DMS114 treated with DMSO at 0.1 percent for 48 hours (cell line): ENCODE data around the gene IFT122.

Source experiments
- DNase-seq: peaks from one replicate; lab custom pipeline; 2025; ENCODE audit not compliant: unreplicated experiment; lab: John Stamatoyannopoulos, UW

The IFT122 gene

GRCh38 chr3:129439226-129439816, 703 bp upstream of the IFT122 start:
- no peak for DNase-seq

DNA sequence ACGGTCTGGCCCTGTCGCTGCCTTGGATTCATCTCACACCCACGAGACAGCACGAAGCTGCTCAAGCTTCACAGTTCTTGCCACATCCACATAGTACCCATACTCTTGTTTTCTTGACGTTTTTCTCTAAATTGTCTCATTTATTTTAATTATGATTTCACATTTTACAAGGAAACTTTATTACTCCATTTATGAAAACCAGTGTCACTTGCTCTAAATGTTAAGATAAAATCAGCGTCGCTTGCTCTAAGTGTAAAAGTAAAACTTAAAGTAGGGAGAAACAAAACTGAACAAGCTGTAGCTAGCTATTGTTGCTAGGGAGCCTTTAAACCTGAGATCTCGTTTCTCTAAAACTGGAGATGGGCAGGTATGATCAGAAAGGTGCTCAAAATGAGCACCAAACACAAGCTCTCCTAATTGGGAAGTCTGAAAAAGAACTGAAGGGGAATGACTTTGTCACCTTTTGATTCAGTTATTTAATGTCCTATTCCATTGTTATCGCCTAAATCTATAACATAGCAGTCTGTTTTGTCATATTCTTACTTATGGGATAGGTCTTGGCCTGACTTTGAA, 680 bp downstream of the IFT122 start:
- DNase-seq, result no peak

- no peak for DNase-seq
Measured at GRCh38 chr3:129441215-129441614, 1.2 kb downstream of the IFT122 start.

DNA sequence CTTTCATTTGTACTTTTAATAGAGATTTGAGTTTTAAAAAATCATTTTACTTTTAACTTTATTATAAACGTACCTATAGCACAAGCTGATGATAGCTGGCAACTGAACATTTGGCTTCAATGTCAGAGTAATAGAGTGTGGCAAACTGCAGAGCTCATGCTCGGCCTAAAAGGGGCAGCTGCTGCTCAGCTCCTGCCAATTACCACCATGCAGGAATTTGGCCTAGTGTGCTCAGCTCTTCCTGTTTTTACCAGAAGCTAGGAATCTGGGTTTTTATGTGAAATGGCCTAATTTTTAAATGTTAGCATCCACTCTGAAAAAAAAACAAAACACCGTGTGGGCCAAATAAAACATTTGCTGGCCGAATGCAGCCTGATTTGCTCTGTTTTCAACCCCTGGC, 1.8 kb downstream of the IFT122 start:
- no peak for DNase-seq

GRCh38 chr3:129442486-129442885, 2.5 kb downstream of the IFT122 start:
- no peak for DNase-seq

GRCh38 chr3:129442947-129443346, 2.9 kb downstream of the IFT122 start:
- DNase-seq, result no peak

DNA sequence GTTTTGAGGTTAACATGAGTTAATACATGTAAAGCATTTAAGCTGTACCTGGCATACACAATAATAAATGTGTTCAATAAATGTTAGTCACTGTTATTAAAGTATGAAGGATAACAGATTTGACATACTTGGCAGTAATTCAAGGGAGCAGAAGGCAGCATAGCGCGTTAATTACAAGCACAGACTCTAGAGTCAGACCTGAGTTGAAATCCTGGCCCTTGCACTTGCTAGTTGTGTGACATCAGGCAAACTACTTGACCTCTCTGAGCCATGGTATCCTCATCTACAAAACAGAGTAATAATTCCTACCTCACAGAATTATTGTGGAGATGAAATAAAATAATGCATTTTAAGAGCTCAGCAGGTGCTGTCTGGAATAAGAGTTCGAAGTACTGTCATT, 5.4 kb downstream of the IFT122 start:
- no peak for DNase-seq

GRCh38 chr3:129446926-129447325, 6.9 kb downstream of the IFT122 start:
- DNase-seq, result no peak

- DNase-seq, result no peak
Measured at GRCh38 chr3:129448186-129448895, 8.3 kb downstream of the IFT122 start.

DNA sequence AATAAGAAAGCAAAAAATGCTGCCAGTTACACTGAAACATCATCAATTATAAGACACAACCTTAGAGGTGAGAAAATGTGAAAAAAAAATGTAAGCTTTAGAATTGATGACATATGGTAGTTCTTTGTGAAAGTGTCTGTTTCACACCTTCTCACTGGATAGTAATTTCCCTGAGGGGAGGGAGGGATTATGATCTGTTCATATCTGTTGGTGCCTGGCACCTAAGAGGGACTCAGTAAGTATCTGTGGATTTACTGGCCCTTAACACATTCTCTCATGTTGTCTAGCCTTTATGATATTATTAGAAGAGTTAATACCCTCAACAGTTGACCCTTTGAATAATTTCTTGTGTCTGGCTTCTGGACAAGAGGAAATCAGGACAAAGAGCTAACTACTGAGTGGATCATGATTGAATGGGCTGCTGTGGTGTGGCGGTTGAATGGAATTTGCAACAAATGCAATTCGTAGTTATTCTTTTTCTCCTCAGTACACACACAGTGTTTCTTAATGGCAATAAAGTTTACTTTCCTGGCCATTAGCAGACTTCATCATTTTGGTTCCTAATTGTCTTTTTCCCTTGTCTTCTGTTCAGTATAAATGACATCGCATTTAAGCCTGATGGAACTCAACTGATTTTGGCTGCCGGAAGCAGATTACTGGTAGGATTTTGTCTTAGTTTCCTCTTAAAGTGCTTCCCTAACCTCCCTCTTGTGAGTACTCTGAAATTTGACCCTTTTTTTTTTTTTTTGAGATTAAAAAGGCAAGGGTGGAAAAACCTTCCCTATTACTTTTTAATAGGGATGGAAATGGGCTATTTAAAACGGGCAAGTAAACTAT, 9.5 kb downstream of the IFT122 start:
- no peak for DNase-seq

GRCh38 chr3:129453732-129454131, 13.7 kb downstream of the IFT122 start:
- DNase-seq, result no peak

GRCh38 chr3:129460155-129460554, 20.1 kb downstream of the IFT122 start:
- DNase-seq, result no peak

DNA sequence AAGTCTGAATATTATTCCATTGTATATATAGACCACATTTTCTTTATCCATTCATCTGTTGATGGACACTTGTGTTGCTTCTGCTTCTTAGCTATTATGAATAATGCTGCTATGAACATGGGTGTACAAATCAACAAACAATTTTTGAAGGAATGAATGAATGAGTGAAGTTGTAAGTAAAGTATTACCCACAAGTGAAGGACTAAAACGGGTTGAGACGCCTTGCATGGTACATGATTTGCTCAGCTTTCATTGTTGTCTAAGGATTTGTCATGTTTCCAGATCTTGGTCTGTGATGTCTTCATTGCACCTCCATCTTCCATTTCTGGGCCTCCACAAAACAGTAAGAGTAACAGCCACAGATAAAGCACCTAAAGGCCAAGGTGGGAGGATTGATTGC, 20.5 kb downstream of the IFT122 start:
- no peak for DNase-seq

DNA sequence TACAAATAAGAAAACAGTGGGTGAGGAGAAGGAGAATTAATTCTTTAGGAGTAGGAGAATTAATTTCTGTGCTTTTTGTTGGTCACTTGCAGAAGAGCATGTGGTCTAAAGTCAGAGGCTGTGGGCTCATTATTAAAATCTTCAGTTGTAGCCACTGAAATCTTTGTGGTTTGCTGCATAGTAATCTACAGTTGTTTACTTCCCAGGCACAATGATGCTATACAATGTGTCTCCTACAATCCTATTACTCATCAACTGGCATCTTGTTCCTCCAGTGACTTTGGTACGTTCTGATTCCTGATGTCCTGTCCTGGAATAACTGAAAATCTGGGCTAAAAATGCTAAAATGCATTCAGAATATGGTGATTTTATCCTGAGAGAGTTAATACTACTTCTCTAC, 21.0 kb downstream of the IFT122 start:
- no peak for DNase-seq

DNA sequence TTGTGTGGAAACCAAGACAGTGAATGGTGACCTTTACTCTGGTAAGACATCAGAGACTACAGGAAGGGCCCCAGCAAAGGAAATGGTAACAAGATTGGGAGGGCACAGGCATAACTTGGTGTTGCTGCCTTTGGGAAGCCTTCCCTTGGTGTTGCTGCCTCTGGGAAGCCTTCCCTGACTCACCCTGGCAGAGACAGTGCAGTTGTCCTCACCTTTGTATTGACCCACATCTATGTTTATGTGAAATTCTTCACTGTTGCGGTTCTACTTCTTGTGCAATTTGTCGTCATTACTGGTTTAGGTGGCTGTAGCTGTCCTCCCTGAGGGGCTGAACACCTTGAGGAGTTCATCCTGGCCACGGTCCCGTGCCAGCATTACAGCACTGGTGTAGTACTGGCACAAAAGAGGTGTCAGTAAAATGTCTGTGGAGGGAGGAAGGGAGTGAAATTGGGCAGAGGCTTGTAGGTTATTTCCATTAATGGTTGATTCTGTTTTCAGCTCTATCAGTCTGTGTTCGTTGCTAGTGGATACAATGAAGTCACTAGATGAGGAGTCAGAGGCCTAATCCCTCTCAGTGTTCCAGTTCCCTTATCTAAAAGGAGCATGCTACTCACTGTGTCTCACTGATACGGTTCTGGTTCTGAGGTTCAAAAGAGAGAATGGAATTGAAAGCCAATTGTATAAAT, 21.6 kb downstream of the IFT122 start:
- DNase-seq, result no peak

DNA sequence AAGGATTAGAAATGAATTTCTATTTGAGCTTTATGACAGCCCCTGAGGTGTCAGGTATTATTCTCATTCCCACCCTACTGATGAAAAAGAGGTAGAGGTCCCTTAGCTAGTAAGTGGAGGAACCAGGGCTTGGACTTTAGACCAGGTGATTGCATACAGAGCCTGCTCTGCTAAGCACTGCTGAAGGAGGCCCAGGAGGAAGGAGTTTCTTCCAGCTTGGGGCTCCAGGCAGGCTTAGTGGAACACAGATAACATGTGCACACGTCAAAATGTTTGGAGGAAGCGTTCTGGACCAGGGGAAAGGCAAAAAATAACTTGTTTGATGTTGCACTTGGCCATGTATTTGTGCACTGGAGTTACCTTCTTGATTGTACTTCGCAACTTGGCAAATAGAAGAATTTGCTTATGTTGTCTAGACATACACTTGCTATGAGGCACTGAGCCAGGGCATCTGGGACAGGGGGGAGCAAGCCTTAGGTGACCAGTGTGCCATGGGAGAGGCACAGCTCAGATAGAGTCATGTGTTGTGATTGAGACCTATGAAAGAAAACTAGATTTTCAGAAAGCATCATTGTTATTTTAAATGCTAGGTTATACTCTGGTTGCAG, 22.4 kb downstream of the IFT122 start:
- no peak for DNase-seq

GRCh38 chr3:129463094-129463493, 23.1 kb downstream of the IFT122 start:
- no peak for DNase-seq

DNA sequence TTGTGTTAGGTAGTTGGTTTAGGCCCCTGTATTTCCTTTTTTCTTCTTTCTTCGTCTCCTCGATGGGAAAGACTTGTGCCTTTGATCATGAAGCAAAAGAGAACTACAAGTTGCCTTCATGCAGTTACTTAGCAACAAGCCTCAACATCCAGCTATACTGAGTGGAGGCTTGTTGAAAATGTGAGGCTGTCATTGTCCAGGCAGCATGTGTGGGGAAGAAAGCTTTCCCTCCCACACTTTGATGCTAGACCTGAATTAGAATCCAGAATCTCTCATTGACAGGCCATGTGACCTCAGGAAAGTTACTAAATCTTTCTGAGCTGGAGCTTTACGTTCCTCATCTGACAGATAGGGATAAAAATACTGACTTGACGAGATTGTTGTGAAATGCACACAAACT, 23.7 kb downstream of the IFT122 start:
- DNase-seq, result no peak

DNA sequence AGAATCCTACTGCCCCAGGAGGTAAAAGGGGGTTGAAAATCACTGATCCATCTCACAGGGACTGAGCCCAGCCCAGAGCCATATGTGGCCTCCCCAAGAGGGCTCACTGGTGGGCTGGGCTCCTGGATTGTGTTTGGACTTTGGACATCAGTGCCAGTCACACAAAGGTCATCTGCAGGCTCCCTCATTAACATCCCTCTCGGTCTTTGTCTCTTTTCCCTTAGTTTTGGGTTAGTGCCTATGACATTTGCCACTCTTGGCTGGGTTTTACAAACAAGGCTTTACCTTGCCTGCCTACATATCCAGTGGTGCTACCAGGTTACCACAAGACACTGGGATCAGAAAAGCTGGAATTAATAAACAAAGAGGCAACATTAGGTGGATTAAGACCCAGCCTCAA, 27.9 kb downstream of the IFT122 start:
- DNase-seq, result no peak

- DNase-seq, result no peak
Measured at GRCh38 chr3:129469026-129469425, 29.0 kb downstream of the IFT122 start.

GRCh38 chr3:129470861-129471260, 30.8 kb downstream of the IFT122 start:
- no peak for DNase-seq
